GM18499 (cell line): ENCODE results near the gene SLC10A6.
A peak's percentile ranks its signal among the peaks of the same experiment; 100 is the strongest.
"Not testable (repeated sequence)": the region's sequence is repeated elsewhere in the genome, so short reads cannot be mapped to it uniquely, and the experiment has no call there.

Experiments
- ATAC-seq: cut with Tn5 transposase; IDR thresholded peaks from one replicate; pipeline ENCODE4 v1.9.1; 2021; ENCODE audit warnings: moderate number of reproducible peaks; ENCODE audit not compliant: insufficient read depth, unreplicated experiment

The SLC10A6 gene

GRCh38 chr4:86848732-86849619 is at the start of gene SLC10A6:
Gene SLC10A6 (minus strand): TSS chr4:86849384. CDS start chr4:86849115, 269 bp downstream.
- no peak for ATAC-seq

GRCh38 chr4:86898562-86898961 is 49.4 kb upstream of the SLC10A6 start:
- ATAC-seq: no peak

- ATAC-seq: no peak
Observed at GRCh38 chr4:86896596-86896995, 47.4 kb upstream of the SLC10A6 start.

- ATAC-seq: peak; percentile 46
Observed at GRCh38 chr4:86895692-86896488, 46.7 kb upstream of the SLC10A6 start.

- no peak for ATAC-seq
Observed at GRCh38 chr4:86894455-86894854, 45.3 kb upstream of the SLC10A6 start.

GRCh38 chr4:86893136-86893535 is 44.0 kb upstream of the SLC10A6 start:
- no peak for ATAC-seq

- no peak for ATAC-seq
Observed at GRCh38 chr4:86892636-86892960, 43.4 kb upstream of the SLC10A6 start.

- no peak for ATAC-seq
Observed at GRCh38 chr4:86891762-86892635, 42.8 kb upstream of the SLC10A6 start, which contains the start of gene C4orf36. Gene C4orf36 (minus strand): TSS chr4:86892422. CDS start chr4:86891520, 902 bp downstream.

GRCh38 chr4:86890790-86891189 is 41.6 kb upstream of the SLC10A6 start:
- no peak for ATAC-seq

GRCh38 chr4:86879641-86880040 is 30.5 kb upstream of the SLC10A6 start:
- ATAC-seq: no peak

- ATAC-seq: no peak
Observed at GRCh38 chr4:86878640-86879039, 29.5 kb upstream of the SLC10A6 start.

- ATAC-seq: no peak
Observed at GRCh38 chr4:86876894-86877685, 27.9 kb upstream of the SLC10A6 start.

- ATAC-seq: not testable (repeated sequence)
Observed at GRCh38 chr4:86875436-86875835, 26.3 kb upstream of the SLC10A6 start.

- no peak for ATAC-seq
Observed at GRCh38 chr4:86872135-86872534, 23.0 kb upstream of the SLC10A6 start.

- ATAC-seq: no peak
Observed at GRCh38 chr4:86870442-86871069, 21.4 kb upstream of the SLC10A6 start.

GRCh38 chr4:86857341-86858052 is 8.3 kb upstream of the SLC10A6 start:
- ATAC-seq: no peak

- ATAC-seq: no peak
Observed at GRCh38 chr4:86856896-86857295, 7.7 kb upstream of the SLC10A6 start.

GRCh38 chr4:86855572-86855971 is 6.4 kb upstream of the SLC10A6 start:
- no peak for ATAC-seq

- no peak for ATAC-seq
Observed at GRCh38 chr4:86853209-86853608, 4.0 kb upstream of the SLC10A6 start.
